GM12878 (cell line): ENCODE data around the gene UBE2E1. TPM values are rescaled to one million over a fixed set of nuclear protein-coding genes. Genes with fewer than 3 reads are reported as not detected.

ENCODE experiments used
- ATAC-seq: fragments of 200-7000 bp; cut with Tn5 transposase; 3 replicates; pipeline ENCODE4 v1.9.1; 2020; ENCODE audit warnings: mild to moderate bottlenecking, moderate library complexity
- BruUV-seq: library from RNA; stranded (reverse); fragments of 400-500 nt; replicated peaks from 2 replicates; lab custom pipeline; 2021; lab: Mats Ljungman, UMichigan
- CTCF ChIA-PET: fragments of 300-600 bp; sonication (Branson Sonifier 250); formaldehyde crosslinking; extraction: SDS; loops from one replicate; lab custom pipeline; 2021; ENCODE audit warnings: inconsistent platforms; lab: Yijun Ruan, JAX
- POLR2A ChIA-PET: fragments of 350-600 bp; formaldehyde crosslinking; extraction: SDS; loops from one replicate; lab custom pipeline; 2021; ENCODE audit warnings: inconsistent platforms; lab: Charles Lee
- RAD21 ChIA-PET: fragments of 300-600 bp; sonication (Branson Sonifier 250); formaldehyde crosslinking; loops from one replicate; lab custom pipeline; 2023; ENCODE audit warnings: antibody characterized with exemption; ENCODE audit not compliant: unreplicated experiment; lab: Charles Lee
- SMC1A ChIA-PET: fragments of 300-600 bp; sonication (Branson Sonifier 250); formaldehyde crosslinking; loops from one replicate; lab custom pipeline; 2023; ENCODE audit not compliant: unreplicated experiment, uncharacterized antibody; lab: Charles Lee
- DNase-seq: peaks from one replicate; pipeline ENCODE4 v3.0.0-alpha.2; 2011; ENCODE audit warnings: low read depth, low spot score
- FAIRE-seq: peaks from 3 replicates; lab custom pipeline; 2011; peaks lifted over from hg19 to GRCh38; lab: Jason Lieb, UNC
- H2AFZ ChIP-seq: 2 replicates; pipeline ENCODE4 v1.6.0; 2011; ENCODE audit warnings: low read depth, low read length, control low read depth; ENCODE audit not compliant: control insufficient read depth
- H3K27ac ChIP-seq: 2 replicates; pipeline ENCODE4 v1.5.1; 2011; ENCODE audit warnings: control low read depth; ENCODE audit not compliant: control insufficient read depth, insufficient read depth
- H3K27me3 ChIP-seq, 2 experiments: replicated peaks in 1 of 2; 2 replicates each; pipeline versions ENCODE4 v1.6.0 to v1.6.1; 2011; ENCODE audit warnings: low read length in 1 of 2; ENCODE audit not compliant: control insufficient read depth in 2 of 2, insufficient read depth in 2 of 2
- H3K36me3 ChIP-seq, 2 experiments: 2 replicates each; pipeline ENCODE4 v1.5.1; 2011; ENCODE audit warnings: low read length in 1 of 2; ENCODE audit not compliant: control insufficient read depth in 2 of 2, insufficient read depth in 2 of 2
- H3K4me1 ChIP-seq: 2 replicates; pipeline ENCODE4 v1.6.1; 2011; ENCODE audit warnings: mild to moderate bottlenecking, low read length, moderate library complexity, mixed read lengths; ENCODE audit not compliant: control insufficient read depth, insufficient read depth
- H3K4me2 ChIP-seq: 2 replicates; pipeline ENCODE4 v1.6.0; 2011; ENCODE audit warnings: control low read depth; ENCODE audit not compliant: control insufficient read depth, insufficient read depth
- H3K4me3 ChIP-seq: fragments of 200-600 bp; sonication (generic); 2 replicates; pipeline ENCODE4 v1.5.1; 2016
- H3K79me2 ChIP-seq: 2 replicates; pipeline ENCODE4 v1.6.0; 2011; ENCODE audit warnings: low read length; ENCODE audit not compliant: control insufficient read depth, insufficient read depth
- H3K9ac ChIP-seq: 2 replicates; pipeline ENCODE4 v1.8.0; 2011; ENCODE audit warnings: low read length, control low read depth, mixed read lengths; ENCODE audit not compliant: control insufficient read depth, insufficient read depth
- H3K9me3 ChIP-seq: replicated peaks from 3 replicates; pipeline ENCODE4 v1.5.1; 2011; ENCODE audit warnings: mild to moderate bottlenecking, low read length; ENCODE audit not compliant: control insufficient read depth, insufficient read depth
- H4K20me1 ChIP-seq: 2 replicates; pipeline ENCODE4 v1.6.0; 2011; ENCODE audit not compliant: control insufficient read depth, insufficient read depth
- CBX3 ChIP-seq: fragments of 200-600 bp; sonication (generic); IDR thresholded peaks from 2 replicates; pipeline ENCODE4 v1.6.1; 2016; ENCODE audit warnings: low read depth, borderline replicate concordance
- CEBPB ChIP-seq, 2 experiments: fragments of 150-350 bp in 1 of 2; IDR thresholded peaks; 2 replicates each; pipeline ENCODE4 v1.6.1; 2012 to 2014; ENCODE audit warnings: low read depth in 2 of 2, low read length in 2 of 2, borderline replicate concordance in 1 of 2, inconsistent platforms in 1 of 2
- EZH2 ChIP-seq: IDR thresholded peaks from 2 replicates; pipeline ENCODE4 v1.6.1; 2012; ENCODE audit warnings: low read depth, mild to moderate bottlenecking, control low read depth, inconsistent platforms, low read length, borderline replicate concordance; ENCODE audit not compliant: control insufficient read depth
- MXI1 ChIP-seq: fragments of 150-350 bp; IDR thresholded peaks from 2 replicates; pipeline ENCODE4 v1.6.1; 2011; ENCODE audit warnings: low read depth, mild to moderate bottlenecking, inconsistent platforms, low read length, improper control_type of control experiment
- NKRF ChIP-seq: fragments of 450-650 bp; conservative IDR thresholded peaks from 2 replicates; pipeline ENCODE4 v1.6.1; 2017; ENCODE audit warnings: mild to moderate bottlenecking, moderate library complexity
- POLR2AphosphoS2 ChIP-seq: IDR thresholded peaks from 2 replicates; pipeline ENCODE4 v1.6.1; 2011; ENCODE audit warnings: low read depth, mild to moderate bottlenecking, low read length, improper control_type of control experiment, moderate library complexity
- STAT3 ChIP-seq: IDR thresholded peaks from 2 replicates; pipeline ENCODE4 v1.6.1; 2011; ENCODE audit warnings: low read depth, low read length, improper control_type of control experiment
- WGBS: methylation state at CpG from one replicate; pipeline ENCODE4 v1.1.6; 2016; ENCODE audit warnings: low lambda C conversion rate; ENCODE audit not compliant: insufficient replicate concordance, insufficient coverage; ENCODE audit errors: missing lambda C conversion rate; 5-methylcytosine and 5-hydroxymethylcytosine counted together
- in situ Hi-C: fragments of 300-500 bp; cut with MboI; formaldehyde crosslinking; loops from 9 replicates; pipeline ENCODE4 v1.14.3; 2018; ENCODE audit warnings: mixed read lengths
- intact Hi-C: fragments of 100-400 bp; cut with micrococcal nuclease; formaldehyde crosslinking; loops from one replicate; pipeline ENCODE4 v1.14.2; 2022; ENCODE audit not compliant: unreplicated experiment
- polyA plus RNA-seq, 11 experiments: library from polyadenylated mRNA; depleted of rRNA in 4 of 11; unstranded in 6 of 11; stranded (reverse) in 5 of 11; fragments of >200 nt; fragmentation: Nextera tagmentation in 4 of 11; fragmentation: Illumina TruSeq in 1 of 11; extraction: Ambion mirVana in 4 of 11; extraction: Trizol in 1 of 11; gene quantifications; 1 replicate in 1 of 11; 2 replicates in 10 of 11; pipeline versions ENCODE4 v1.2.1 to v1.2.3, GENCODE V29; 2011 to 2016; ENCODE audit warnings: inconsistent platforms in 2 of 11, missing spikeins in 2 of 11, low read depth in 1 of 11
- total RNA-seq, 4 experiments: library from RNA; depleted of rRNA in 3 of 4; stranded (reverse); fragments of >200 nt in 3 of 4; fragmentation: Illumina TruSeq in 1 of 4; extraction: Trizol in 1 of 4; gene quantifications; 2 replicates each; pipeline versions ENCODE4 v1.2.1 to v1.2.3, GENCODE V29; 2013 to 2021

Gene UBE2E1
- total and polyA plus RNA-seq, 10 of the 15 experiments (the other 5 are each of a cell fraction or from before 2014, with no cell fraction given) = 18.7 to 425 (median 147) TPM

DNA sequence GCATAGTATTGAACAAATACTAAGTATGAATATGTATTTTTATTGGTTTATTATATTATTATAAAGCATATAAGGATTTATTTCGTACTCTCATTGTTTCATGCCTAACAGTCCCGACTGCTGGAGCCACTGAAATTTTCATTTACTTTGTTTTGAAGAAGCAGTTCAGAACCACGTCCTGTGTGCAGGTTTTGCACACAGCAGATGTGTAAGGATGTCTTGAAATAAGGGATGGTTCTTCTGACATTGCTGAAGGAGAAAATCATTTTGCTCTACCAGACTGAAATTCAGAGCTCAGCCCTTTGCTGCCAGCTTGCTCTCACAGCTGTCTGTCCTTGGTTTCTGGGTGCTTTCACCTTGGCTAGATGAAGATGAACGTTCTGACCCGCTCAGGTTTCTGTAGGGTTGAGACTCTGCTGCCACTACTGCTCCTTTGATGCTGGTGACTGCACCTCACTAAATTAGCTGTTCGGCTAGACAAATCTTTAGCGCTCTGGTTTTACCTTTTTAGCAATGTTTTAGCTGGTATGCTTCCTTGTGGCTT, 54.2 kb downstream of the UBE2E1 start:
- peaks cover 78% of the 10 kb centered on the region for H3K79me2 ChIP-seq
- BruUV-seq = no TSS peak
- no peak overlapping the region for H2AFZ ChIP-seq

More for the DNA sequence above, 54.2 kb downstream of the UBE2E1 start:
- SMC1A ChIA-PET = interaction anchor here (0.6 to 13.0 kb wide), 7 partner anchors 9 to 619 kb away, joined by 3 to 171 read pairs (median 3); no protein-coding TSS in a partner anchor
- FAIRE-seq (no peak), DNase-seq (no peak), ATAC-seq (no peak)
- H3K9me3 ChIP-seq = no peaks in the 10 kb centered on the region
- H3K4me3 ChIP-seq = no peak overlapping the region
- H3K27ac ChIP-seq = no peak overlapping the region
- CTCF ChIA-PET = interaction anchor here (10.9 kb wide), 1 partner anchor 24 kb away, joined by 94 read pairs; no protein-coding TSS in a partner anchor
- in situ Hi-C loops (no loop called here), intact Hi-C loops (no loop called here)
- H3K4me1 ChIP-seq = peaks cover 33% of the 10 kb centered on the region
- H3K36me3 ChIP-seq = peaks cover 4 to 7% of the 10 kb centered on the region in 2 experiments; a peak in 3 of 4 replicates
- H3K27me3 ChIP-seq = no peaks in the 10 kb centered on the region
- TF ChIP-seq STAT3 = no peak
- TF ChIP-seq POLR2AphosphoS2 = no peak
- TF ChIP-seq CBX3 = no peak
- TF ChIP-seq EZH2 = no peak
- no peak for TF ChIP-seq CEBPB (IDR thresholded peaks at IDR 0.05; ENCODE audit: borderline replicate concordance in 1 of 2, low read depth in 2 of 2, low read length in 2 of 2)
- no peak for TF ChIP-seq NKRF
- TF ChIP-seq MXI1 = no peak
- WGBS = 88% methylated on average over 7 of the region's 7 CpGs
- H4K20me1 ChIP-seq = peaks cover 3% of the 10 kb centered on the region; the same call in 1 of the 2 replicates
- POLR2A ChIA-PET = interaction anchor here (0.9 to 4.5 kb wide), 3 partner anchors 20 to 30 kb away, joined by 3 to 14 read pairs (median 4); no protein-coding TSS in a partner anchor
- RAD21 ChIA-PET = interaction anchor here (0.9 to 7.2 kb wide), 3 partner anchors 9 to 32 kb away, joined by 3 to 62 read pairs (median 3); no protein-coding TSS in a partner anchor
- H3K4me2 ChIP-seq = no peak overlapping the region
- no peak overlapping the region for H3K9ac ChIP-seq
